H1 (cell line): ENCODE data around the gene C19orf38. TPM values are rescaled to one million over a fixed set of nuclear protein-coding genes. Genes with fewer than 3 reads are reported as not detected.

Source experiments
- CTCF ChIA-PET: fragments of 300-600 bp; sonication (Branson Sonifier 250); formaldehyde crosslinking; loops from one replicate; lab custom pipeline; 2021; ENCODE audit not compliant: partially characterized antibody; lab: Charles Lee
- POLR2A ChIA-PET: fragments of 300-600 bp; sonication (Branson Sonifier 250); formaldehyde crosslinking; loops from one replicate; lab custom pipeline; 2021; ENCODE audit warnings: inconsistent platforms; ENCODE audit not compliant: partially characterized antibody; lab: Charles Lee
- DNase-seq, 2 experiments: peaks; one replicate each; pipeline versions ENCODE4 v3.0.0 to v3.0.0-alpha.2; 2010 to 2022; ENCODE audit warnings: low spot score in 2 of 2, low read depth in 1 of 2, mixed read lengths in 1 of 2
- FAIRE-seq: peaks from 2 replicates; lab custom pipeline; 2011; peaks lifted over from hg19 to GRCh38; lab: Jason Lieb, UNC
- H2AFZ ChIP-seq: 2 replicates; pipeline ENCODE4 v1.8.1; 2012; ENCODE audit warnings: low read length, inconsistent platforms
- H2AK5ac ChIP-seq: 2 replicates; pipeline ENCODE4 v1.6.1; 2013; ENCODE audit warnings: low read depth, low read length
- H2BK120ac ChIP-seq: replicated peaks from 2 replicates; pipeline ENCODE3; 2013; ENCODE audit warnings: low read depth, low read length, inconsistent platforms
- H2BK12ac ChIP-seq: 2 replicates; pipeline ENCODE4 v1.6.1; 2013; ENCODE audit warnings: low read depth, low read length
- H2BK15ac ChIP-seq: 2 replicates; pipeline ENCODE4 v1.6.1; 2013; ENCODE audit warnings: low read length
- H2BK20ac ChIP-seq: 2 replicates; pipeline ENCODE4 v1.6.1; 2013; ENCODE audit warnings: low read length
- H2BK5ac ChIP-seq: 2 replicates; pipeline ENCODE4 v1.6.1; 2013; ENCODE audit warnings: low read depth, low read length
- H3K14ac ChIP-seq: 2 replicates; pipeline ENCODE4 v1.6.1; 2013; ENCODE audit warnings: inconsistent platforms; ENCODE audit not compliant: insufficient read length
- H3K18ac ChIP-seq: 2 replicates; pipeline ENCODE4 v1.6.1; 2013; ENCODE audit warnings: low read length; ENCODE audit errors: extremely low read depth
- H3K23ac ChIP-seq: 2 replicates; pipeline ENCODE4 v1.6.1; 2013; ENCODE audit warnings: inconsistent platforms; ENCODE audit not compliant: insufficient read length
- H3K23me2 ChIP-seq: 2 replicates; pipeline ENCODE4 v1.6.1; 2013; ENCODE audit warnings: low read depth, low read length
- H3K27ac ChIP-seq: 2 replicates; pipeline ENCODE4 v1.6.1; 2011; ENCODE audit warnings: low read depth, low read length, inconsistent platforms
- H3K27me3 ChIP-seq, 4 experiments: replicated peaks in 1 of 4; 1 replicate in 1 of 4; 2 replicates in 3 of 4; pipeline versions ENCODE4 v1.6.1 to v1.8.1; 2011 to 2013; ENCODE audit warnings: low read length in 3 of 4, mild to moderate bottlenecking in 3 of 4, inconsistent platforms in 2 of 4, mixed read lengths in 2 of 4, moderate library complexity in 1 of 4; ENCODE audit not compliant: control insufficient read depth in 3 of 4, insufficient read depth in 3 of 4; ENCODE audit errors: extremely low read depth in 1 of 4
- H3K36me3 ChIP-seq, 4 experiments: 2 replicates each; pipeline versions ENCODE4 v1.6.1 to v1.8.1; 2011 to 2013; ENCODE audit warnings: mild to moderate bottlenecking in 4 of 4, low read length in 3 of 4, moderate library complexity in 2 of 4, control low read depth in 1 of 4, inconsistent platforms in 1 of 4; ENCODE audit not compliant: insufficient read depth in 4 of 4, control insufficient read depth in 2 of 4
- H3K4ac ChIP-seq: replicated peaks from 2 replicates; pipeline ENCODE3; 2013; ENCODE audit warnings: low read length, low read depth, mixed read lengths, inconsistent platforms; ENCODE audit not compliant: insufficient read length
- H3K4me1 ChIP-seq, 4 experiments: replicated peaks in 1 of 4; 1 replicate in 1 of 4; 2 replicates in 3 of 4; pipeline versions ENCODE4 v1.6.1 to v1.8.1; 2011 to 2013; ENCODE audit warnings: low read length in 3 of 4, inconsistent platforms in 2 of 4, mixed read lengths in 1 of 4; ENCODE audit not compliant: insufficient read depth in 4 of 4, control insufficient read depth in 3 of 4
- H3K4me2 ChIP-seq, 2 experiments: 2 replicates each; pipeline versions ENCODE4 v1.6.1 to v1.8.1; 2011 to 2013; ENCODE audit warnings: low read depth in 2 of 2, low read length in 2 of 2, control low read depth in 1 of 2, inconsistent platforms in 1 of 2, mild to moderate bottlenecking in 1 of 2; ENCODE audit not compliant: insufficient read depth in 1 of 2
- H3K4me3 ChIP-seq, 4 experiments: fragments of 200-600, 300-600 bp in 1 of 4; sonication (generic), shearing (Covaris generic), sonication (Bioruptor Twin) in 1 of 4; 2 replicates each; pipeline versions ENCODE4 v1.5.1 to v1.8.1; 2011 to 2016; ENCODE audit warnings: low read length in 4 of 4, low read depth in 3 of 4, control low read depth in 2 of 4, inconsistent platforms in 2 of 4, mild to moderate bottlenecking in 2 of 4, mixed read lengths in 1 of 4, moderate library complexity in 1 of 4; ENCODE audit not compliant: insufficient read depth in 2 of 4; ENCODE audit errors: extremely low read depth in 1 of 4
- H3K56ac ChIP-seq: replicated peaks from 2 replicates; pipeline ENCODE3; 2013; ENCODE audit warnings: low read depth, mild to moderate bottlenecking, mixed read lengths, low read length, inconsistent platforms; ENCODE audit not compliant: insufficient read length
- H3K79me1 ChIP-seq: 2 replicates; pipeline ENCODE4 v1.6.1; 2013; ENCODE audit warnings: low read depth, low read length, control low read depth
- H3K79me2 ChIP-seq, 2 experiments: 2 replicates each; pipeline versions ENCODE4 v1.6.1 to v1.8.1; 2012 to 2013; ENCODE audit warnings: low read length in 2 of 2, mild to moderate bottlenecking in 2 of 2, inconsistent platforms in 1 of 2; ENCODE audit not compliant: insufficient read depth in 2 of 2, control insufficient read depth in 1 of 2
- H3K9ac ChIP-seq, 4 experiments: replicated peaks in 1 of 4; 1 replicate in 1 of 4; 2 replicates in 3 of 4; pipeline versions ENCODE4 v1.6.1 to v1.8.1; 2011 to 2013; ENCODE audit warnings: low read depth in 3 of 4, low read length in 3 of 4, control low read depth in 2 of 4, mild to moderate bottlenecking in 2 of 4, moderate library complexity in 2 of 4, inconsistent platforms in 1 of 4; ENCODE audit errors: extremely low read depth in 1 of 4
- H3K9me3 ChIP-seq, 2 experiments: 2 replicates each; pipeline versions ENCODE4 v1.6.1 to v1.8.1; 2012 to 2013; ENCODE audit warnings: mild to moderate bottlenecking in 2 of 2, moderate library complexity in 2 of 2, control low read depth in 1 of 2, inconsistent platforms in 1 of 2, low read depth in 1 of 2, low read length in 1 of 2, mixed read lengths in 1 of 2; ENCODE audit not compliant: insufficient read depth in 2 of 2
- H4K20me1 ChIP-seq, 2 experiments: replicated peaks in 1 of 2; 2 replicates each; pipeline versions ENCODE3 to v1.8.1; 2011 to 2013; ENCODE audit warnings: inconsistent platforms in 2 of 2, low read length in 2 of 2, mild to moderate bottlenecking in 1 of 2; ENCODE audit not compliant: insufficient read depth in 2 of 2, control insufficient read depth in 1 of 2
- H4K5ac ChIP-seq: 2 replicates; pipeline ENCODE4 v1.6.1; 2013; ENCODE audit warnings: low read length, low read depth, mixed read lengths, inconsistent platforms; ENCODE audit not compliant: insufficient read length
- H4K8ac ChIP-seq: 2 replicates; pipeline ENCODE4 v1.8.0; 2013; ENCODE audit warnings: mild to moderate bottlenecking, moderate library complexity, low read length, inconsistent platforms; ENCODE audit not compliant: insufficient read depth; ENCODE audit errors: extremely low read depth
- H4K91ac ChIP-seq: replicated peaks from 2 replicates; pipeline ENCODE3; 2013; ENCODE audit warnings: low read length, mixed read lengths, inconsistent platforms; ENCODE audit not compliant: insufficient read length
- ASH2L ChIP-seq: fragments of 200-600, 300-600 bp; sonication (generic); IDR thresholded peaks from one replicate; pipeline ENCODE4 v1.7.1; 2017; ENCODE audit warnings: low read length
- CTCF ChIP-seq, 3 experiments: IDR thresholded peaks; 1 replicate in 2 of 3; 2 replicates in 1 of 3; pipeline versions ENCODE4 v1.5.1 to v1.6.1; 2011; ENCODE audit warnings: low read length in 3 of 3, mild to moderate bottlenecking in 3 of 3, inconsistent platforms in 2 of 3, low read depth in 1 of 3, moderate library complexity in 1 of 3; ENCODE audit not compliant: insufficient read depth in 1 of 3; ENCODE audit errors: control extremely low read depth in 1 of 3
- POU5F1 ChIP-seq: IDR thresholded peaks from 2 replicates; pipeline ENCODE4 v1.6.1; 2011; ENCODE audit warnings: low read depth, mild to moderate bottlenecking, low read length, moderate library complexity
- TEAD4 ChIP-seq: IDR thresholded peaks from 2 replicates; pipeline ENCODE4 v1.6.1; 2012; ENCODE audit warnings: low read depth, low read length, inconsistent platforms, mixed read lengths
- WGBS, 2 experiments: shearing (Covaris generic) in 1 of 2; methylation state at CpG; one replicate each; pipeline versions ENCODE4 v1.1.6 to v1.1.7; 2013 to 2015; ENCODE audit warnings: low lambda C conversion rate in 2 of 2, mixed read lengths in 2 of 2, inconsistent platforms in 1 of 2, low coverage in 1 of 2, missing lambda C conversion rate in 1 of 2; ENCODE audit not compliant: insufficient replicate concordance in 2 of 2, insufficient coverage in 1 of 2, insufficient read length in 1 of 2; ENCODE audit errors: extremely low coverage in 1 of 2, missing lambda C conversion rate in 1 of 2; 5-methylcytosine and 5-hydroxymethylcytosine counted together
- polyA plus RNA-seq, 7 experiments: library from polyadenylated mRNA; depleted of rRNA in 3 of 7; stranded (reverse) in 5 of 7; unstranded in 2 of 7; fragments of >200 nt in 5 of 7; fragments of 200-250 nt in 2 of 7; gene quantifications; 1 replicate in 5 of 7; 2 replicates in 1 of 7; 4 replicates in 1 of 7; pipeline versions ENCODE4 v1.2.1 to v1.2.3, GENCODE V29; 2011 to 2013; ENCODE audit warnings: missing spikeins in 2 of 7, mixed read lengths in 2 of 7
- total RNA-seq: library from RNA; stranded (reverse); fragmentation: NEBNext Ultra II Directional; extraction: Animal tissue kit (Norgen Biotek cat#: 25700); gene quantifications from 2 replicates; pipeline ENCODE4 v1.2.1, GENCODE V29; 2021
- TF ChIP-seq, protein P1 (sequence below): IDR thresholded peaks from 2 replicates; pipeline ENCODE4 v1.6.1; 2011; ENCODE audit warnings: low read depth, mild to moderate bottlenecking, low read length; ENCODE audit not compliant: insufficient read depth

Gene C19orf38
- total and polyA plus RNA-seq, 2 of the 8 experiments (the other 6 are each of a cell fraction or from before 2014, with no cell fraction given) = 0.53 TPM; not detected in 1

- H4K91ac ChIP-seq = no peak overlapping the region
- FAIRE-seq (no peak), DNase-seq (no peak)
- peaks cover 8 to 27% of the 10 kb centered on the region in 2 experiments for H4K20me1 ChIP-seq
- H3K14ac ChIP-seq = no peak overlapping the region
- peaks cover 0 to 80% of the 10 kb centered on the region in 2 experiments; a peak in 2 of 4 replicates for H3K79me2 ChIP-seq
- TF ChIP-seq ASH2L (no peak), CTCF (IDR thresholded peaks at IDR 0.05; ENCODE audit: control extremely low read depth in 1 of 3, insufficient read depth in 1 of 3, low read depth in 1 of 3, low read length in 3 of 3) (no peak), TEAD4 (no peak), POU5F1 (no peak)
- TF ChIP-seq, protein P1, sequence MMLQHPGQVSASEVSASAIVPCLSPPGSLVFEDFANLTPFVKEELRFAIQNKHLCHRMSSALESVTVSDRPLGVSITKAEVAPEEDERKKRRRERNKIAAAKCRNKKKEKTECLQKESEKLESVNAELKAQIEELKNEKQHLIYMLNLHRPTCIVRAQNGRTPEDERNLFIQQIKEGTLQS = no peak
- no peak overlapping the region for H3K18ac ChIP-seq
- POLR2A ChIA-PET = interaction anchor here (2.1 to 3.8 kb wide), 2 partner anchors 15 to 22 kb away, joined by 8 to 18 read pairs; no protein-coding TSS in a partner anchor
- H2BK15ac ChIP-seq = no peak overlapping the region
- H3K9me3 ChIP-seq = no peaks in the 10 kb centered on the region
- H2AFZ ChIP-seq = no peak overlapping the region
- no peak overlapping the region for H3K56ac ChIP-seq
- H3K36me3 ChIP-seq = no peaks in the 10 kb centered on the region
- H4K5ac ChIP-seq = no peak overlapping the region
- no peak overlapping the region for H3K23ac ChIP-seq
- H4K8ac ChIP-seq = no peak overlapping the region
- H3K4ac ChIP-seq = no peak overlapping the region
- no peak overlapping the region for H2BK20ac ChIP-seq
- H3K23me2 ChIP-seq = no peaks in the 10 kb centered on the region
- peaks cover 14 to 32% (median 27%) of the 10 kb centered on the region in 4 experiments for H3K4me1 ChIP-seq
- no peak overlapping the region for H3K27ac ChIP-seq
- CTCF ChIA-PET = interaction anchor here (0.8 to 5.4 kb wide), 6 partner anchors 13 to 47 kb away, joined by 3 to 29 read pairs (median 6); no protein-coding TSS in a partner anchor
- 90% methylated on average over 7 of the region's 7 CpGs; no CpG with 5 or more reads in 1 of the 2 experiments for WGBS, 2 experiments
- H3K9ac ChIP-seq = no peak overlapping the region
- no peak overlapping the region for H3K4me3 ChIP-seq
- no peak overlapping the region for H2BK5ac ChIP-seq
- peaks cover 31% of the 10 kb centered on the region for H3K79me1 ChIP-seq
- H2AK5ac ChIP-seq = no peak overlapping the region
- no peak overlapping the region for H3K4me2 ChIP-seq
- no peak overlapping the region for H2BK12ac ChIP-seq
- H3K27me3 ChIP-seq = no peaks in the 10 kb centered on the region
- H2BK120ac ChIP-seq = no peak overlapping the region
Measured at GRCh38 chr19:10894911-10895213, 46.6 kb downstream of the C19orf38 start.
